ENCODE data around the gene TANGO2.

DNA sequence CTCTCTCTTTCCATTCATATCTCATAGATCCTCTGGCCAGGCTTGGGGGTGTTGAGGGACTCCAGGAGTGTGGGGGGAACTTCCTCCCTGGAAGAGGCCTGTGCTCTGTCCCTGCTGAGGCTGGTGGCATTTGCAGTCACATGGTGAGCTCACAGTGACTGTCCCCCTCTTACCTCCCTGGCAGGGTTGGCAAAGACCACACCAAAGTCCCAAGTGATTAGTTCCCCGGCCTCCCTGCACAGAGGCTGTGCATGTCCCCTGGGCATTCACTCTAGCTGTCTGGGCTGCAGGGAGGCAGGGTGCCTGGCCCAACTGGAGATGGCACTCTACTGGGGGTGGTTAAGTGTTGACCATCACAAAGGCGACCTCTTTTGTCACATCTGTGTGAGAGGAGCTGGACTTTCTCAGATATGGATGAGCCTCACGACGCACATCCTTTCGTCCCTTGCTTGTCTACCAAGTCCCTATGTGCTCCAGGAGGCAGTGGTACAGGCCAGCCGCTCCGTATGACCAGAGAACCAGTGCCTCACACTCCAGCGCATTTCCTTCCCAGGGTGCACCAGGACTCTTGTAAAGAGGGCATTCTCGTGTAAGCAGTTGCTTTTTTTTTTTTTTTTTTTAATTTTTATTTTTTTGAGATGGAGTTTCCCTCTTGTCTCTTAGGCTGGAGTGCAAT is 8.8 kb downstream of the TANGO2 start:
- TF ChIP-seq, protein P1, sequence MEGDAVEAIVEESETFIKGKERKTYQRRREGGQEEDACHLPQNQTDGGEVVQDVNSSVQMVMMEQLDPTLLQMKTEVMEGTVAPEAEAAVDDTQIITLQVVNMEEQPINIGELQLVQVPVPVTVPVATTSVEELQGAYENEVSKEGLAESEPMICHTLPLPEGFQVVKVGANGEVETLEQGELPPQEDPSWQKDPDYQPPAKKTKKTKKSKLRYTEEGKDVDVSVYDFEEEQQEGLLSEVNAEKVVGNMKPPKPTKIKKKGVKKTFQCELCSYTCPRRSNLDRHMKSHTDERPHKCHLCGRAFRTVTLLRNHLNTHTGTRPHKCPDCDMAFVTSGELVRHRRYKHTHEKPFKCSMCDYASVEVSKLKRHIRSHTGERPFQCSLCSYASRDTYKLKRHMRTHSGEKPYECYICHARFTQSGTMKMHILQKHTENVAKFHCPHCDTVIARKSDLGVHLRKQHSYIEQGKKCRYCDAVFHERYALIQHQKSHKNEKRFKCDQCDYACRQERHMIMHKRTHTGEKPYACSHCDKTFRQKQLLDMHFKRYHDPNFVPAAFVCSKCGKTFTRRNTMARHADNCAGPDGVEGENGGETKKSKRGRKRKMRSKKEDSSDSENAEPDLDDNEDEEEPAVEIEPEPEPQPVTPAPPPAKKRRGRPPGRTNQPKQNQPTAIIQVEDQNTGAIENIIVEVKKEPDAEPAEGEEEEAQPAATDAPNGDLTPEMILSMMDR (IDR thresholded peaks at IDR 0.05), result no peak
- TF ChIP-seq POLR2A (IDR thresholded peaks at IDR 0.05), result no peak

Data from lower leg skin (tissue), 3 donors.